Activated T-cell treated with anti-CD3 and anti-CD28 coated beads for 24 hours (primary cell): Measurements from ENCODE around the gene DNAH10.
"Not testable (repeated sequence)": the region's sequence is repeated elsewhere in the genome, so short reads cannot be mapped to it uniquely, and the experiment has no call there.

ENCODE experiments used
- DNase-seq: peaks from one replicate; pipeline ENCODE4 v3.0.0-alpha.2; 2020; ENCODE audit warnings: low read depth

DNAH10 gene

DNA sequence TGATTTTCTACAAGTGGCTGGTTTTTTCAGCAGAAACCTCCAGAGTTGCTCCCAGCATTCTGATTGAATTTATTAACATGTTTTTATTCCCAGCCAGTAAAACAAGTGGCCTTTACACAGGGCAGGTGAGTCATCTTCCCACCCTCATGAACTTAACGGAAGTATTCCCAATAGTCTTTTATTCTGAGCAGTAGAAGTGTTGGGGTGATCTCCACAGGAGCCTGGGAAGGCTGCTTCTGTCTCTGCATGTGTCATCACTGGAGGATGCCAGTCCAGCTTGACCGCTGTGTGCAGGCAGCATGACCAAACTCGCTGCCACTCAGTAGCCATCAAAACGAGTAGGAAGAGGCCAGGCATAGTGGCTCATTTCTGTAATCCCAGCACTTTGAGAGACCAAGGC lies 13.4 kb upstream of the DNAH10 start:
- no peak for DNase-seq

DNA sequence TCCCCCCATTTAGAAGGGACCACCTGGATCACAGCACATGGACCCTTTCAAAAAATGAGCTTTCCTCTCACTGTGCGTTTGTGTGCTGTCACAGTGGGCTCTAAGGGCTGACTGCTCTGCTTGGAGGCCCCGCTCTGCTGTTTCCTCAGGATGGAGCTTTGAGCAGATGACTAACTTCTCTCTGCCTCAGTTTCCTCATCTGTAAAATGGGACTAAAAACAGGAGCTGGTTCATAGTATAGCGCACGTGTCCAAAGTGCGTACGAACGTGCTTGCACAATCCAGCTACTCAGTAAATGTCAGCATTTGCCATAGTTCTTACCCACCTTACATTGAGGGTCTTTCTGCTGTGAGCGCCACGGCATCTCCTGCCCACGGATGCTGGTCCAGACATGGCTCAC lies 12.7 kb upstream of the DNAH10 start:
- DNase-seq = no peak

DNA sequence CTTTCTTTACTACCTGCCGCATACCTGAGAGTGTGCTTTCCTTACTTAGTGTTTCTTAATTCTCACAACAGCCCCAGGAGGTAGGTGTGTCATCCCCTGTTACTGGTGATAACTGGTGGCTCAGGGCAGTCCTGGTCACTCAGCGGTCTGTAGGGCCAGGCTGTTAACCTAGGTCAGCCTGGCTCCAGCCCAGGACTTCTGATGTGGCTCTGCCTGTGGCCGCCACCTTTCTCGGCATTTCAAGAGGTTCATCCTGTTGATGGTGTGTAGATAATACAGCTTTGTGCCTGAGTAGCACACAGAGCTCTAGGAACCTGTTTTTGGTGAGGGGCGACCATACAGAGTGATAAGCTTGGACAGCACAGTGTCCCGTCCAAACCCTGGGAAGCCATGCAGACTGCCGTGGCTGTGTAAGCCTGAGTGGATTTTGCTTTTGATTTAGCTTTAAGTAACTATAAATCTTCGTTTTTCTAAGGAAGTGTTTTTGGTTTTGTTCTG lies 11.9 kb upstream of the DNAH10 start:
- DNase-seq = no peak

DNA sequence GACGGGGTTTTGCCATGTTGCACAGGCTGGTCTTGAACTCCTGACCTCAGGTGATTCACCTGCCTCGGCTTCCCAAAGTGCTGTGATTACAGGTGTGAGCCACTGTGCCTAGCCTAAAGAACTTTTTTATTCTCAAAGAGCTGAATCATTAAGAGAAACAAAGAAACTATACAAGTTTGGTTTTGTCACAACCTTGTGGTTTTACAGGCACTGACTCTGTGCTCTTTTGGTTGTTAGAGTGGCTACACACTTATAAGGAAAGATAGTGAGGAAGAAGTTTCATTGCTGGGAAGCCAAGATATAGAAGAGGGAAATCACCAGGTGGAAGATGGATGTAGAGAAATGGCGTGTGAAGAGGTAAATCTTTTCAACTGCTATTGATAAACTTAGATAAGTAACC lies 10.1 kb upstream of the DNAH10 start:
- no peak for DNase-seq

DNA sequence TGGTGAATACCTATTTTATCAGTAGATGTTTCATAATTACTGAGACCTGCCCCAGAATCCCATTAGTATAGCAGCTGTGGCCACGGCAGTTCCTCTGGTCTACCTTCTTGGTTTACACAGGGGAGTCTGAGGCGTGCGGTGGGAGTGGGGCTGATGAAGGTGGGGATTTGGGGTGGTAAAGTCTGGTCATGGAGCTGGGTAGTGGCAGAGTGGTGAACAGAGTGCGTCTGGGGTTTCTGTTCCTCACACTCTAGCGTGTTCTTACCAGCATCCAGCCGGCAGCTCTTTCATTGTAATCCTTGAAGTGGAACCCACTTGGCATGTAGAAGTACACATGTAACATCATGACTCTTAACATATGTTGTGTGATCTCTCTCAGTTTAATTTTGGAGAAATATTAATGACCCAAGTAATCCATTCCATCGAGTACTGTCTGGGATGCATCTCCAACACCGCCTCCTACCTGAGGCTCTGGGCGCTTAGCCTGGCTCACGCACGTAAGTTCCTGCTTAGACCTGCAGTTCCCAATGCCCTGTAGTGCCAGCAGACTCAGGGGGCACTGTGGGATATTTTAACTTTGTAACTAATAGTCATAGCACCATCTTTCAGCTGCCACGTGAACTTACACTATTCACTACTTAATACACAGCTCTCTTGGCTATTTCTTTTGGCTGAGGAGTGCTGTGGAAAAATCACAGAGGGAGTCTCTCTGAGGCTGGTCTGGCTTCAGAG lies 7.9 kb upstream of the DNAH10 start:
- no peak for DNase-seq

DNA sequence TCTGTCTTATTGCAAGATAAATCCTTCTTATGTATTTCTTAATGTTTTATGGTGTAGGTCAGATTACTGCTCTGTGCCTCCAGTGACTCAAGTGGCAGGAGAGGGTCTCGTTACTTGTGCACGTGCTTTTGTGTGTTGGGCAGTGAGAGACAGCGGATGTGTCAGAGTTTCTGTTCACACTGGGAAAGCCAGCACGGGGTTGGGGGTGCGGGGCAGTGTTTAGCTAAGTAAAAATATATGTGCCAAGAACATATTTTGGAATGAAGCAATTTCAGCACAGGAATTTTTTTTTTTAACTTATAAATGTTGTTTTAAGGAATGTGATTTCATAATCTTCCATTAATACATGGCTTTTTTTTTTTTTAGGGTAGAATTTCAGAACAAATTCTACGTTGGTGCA lies 4.5 kb upstream of the DNAH10 start:
- no peak for DNase-seq

DNA sequence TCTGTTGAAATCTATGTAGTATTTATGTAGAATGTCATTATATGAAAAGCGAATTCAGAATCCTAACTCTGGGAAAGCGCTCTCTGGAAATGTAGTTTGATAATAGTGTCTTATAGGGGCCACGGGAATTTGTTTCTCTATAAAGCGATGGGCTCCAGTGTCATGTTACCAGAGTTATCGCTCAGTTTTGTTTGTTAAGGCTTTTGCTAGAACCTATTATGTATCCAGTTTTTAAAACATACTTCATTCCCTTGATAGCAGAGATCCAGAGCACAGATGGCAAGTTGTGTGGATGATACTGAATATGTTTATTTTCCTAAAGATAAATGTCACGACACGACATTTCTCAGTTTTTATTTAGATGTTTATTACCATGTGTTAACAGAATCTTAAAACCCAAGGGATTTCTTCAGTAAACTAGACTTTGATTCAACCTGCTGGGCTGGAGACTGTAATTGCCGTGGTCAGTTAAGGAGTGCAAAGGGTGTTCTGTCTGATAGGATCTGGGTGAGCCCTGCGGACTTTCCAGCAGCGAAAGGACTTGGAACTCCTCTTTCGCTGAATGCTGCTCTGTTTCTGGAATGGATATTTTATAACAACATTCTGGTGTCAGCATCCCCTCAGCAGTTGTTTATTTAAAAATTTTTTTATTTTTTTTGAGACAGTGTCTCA lies 1.7 kb upstream of the DNAH10 start:
- DNase-seq = no peak

DNA sequence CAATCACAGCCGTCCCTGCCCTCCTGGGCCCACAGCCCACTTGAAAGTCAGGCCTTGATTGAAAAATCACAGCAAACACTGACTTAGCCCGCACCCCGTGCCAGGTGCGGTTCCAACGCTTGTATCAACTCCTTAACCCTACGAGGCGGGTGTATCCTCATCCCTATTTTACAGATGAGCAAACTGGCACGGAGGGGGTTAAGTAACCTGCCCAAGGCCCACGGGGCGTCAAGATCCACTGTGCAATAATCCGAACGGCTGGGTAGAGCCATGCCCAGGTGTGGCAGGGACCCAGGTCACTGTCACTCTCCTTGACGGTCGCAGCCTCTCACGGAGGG lies 583 bp downstream of the DNAH10 start:
- DNase-seq = no peak

DNA sequence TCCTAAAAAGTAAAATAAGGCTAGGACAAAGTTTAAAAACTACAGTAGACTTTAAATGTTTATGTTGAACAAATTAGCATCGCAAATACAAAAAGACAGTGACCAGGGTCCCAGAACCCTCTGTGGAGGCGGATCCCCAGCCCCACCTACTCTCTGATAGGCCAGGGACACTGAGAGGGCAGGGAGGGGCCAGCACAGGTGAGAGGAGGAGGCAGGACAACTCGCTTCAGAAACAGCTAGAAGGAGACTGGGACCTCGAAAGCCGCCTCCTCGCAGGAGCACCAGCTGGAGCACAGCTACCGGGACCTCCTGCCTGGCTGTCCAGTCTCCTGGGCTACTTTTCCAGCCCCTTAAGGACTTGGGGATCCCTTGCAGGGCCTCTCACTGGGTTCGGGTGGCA lies 992 bp downstream of the DNAH10 start:
- no peak for DNase-seq

DNA sequence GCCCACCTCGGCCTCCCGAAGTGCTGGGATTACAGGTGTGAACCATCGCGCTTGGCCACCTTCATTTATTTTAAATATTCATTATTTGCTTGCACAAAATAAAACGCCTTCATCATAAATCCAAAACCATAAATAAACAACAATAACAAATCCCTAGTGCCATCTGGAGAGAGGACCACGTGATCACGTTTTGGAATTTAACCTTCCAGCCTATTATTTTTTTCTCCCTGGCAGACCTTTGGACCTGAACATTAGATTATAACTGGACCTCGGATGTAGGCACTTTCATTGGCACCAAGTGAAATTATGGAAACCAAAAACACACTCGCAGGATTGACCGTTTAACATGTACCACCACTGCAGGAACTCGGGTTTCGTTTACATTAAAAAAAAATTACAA lies 2.0 kb downstream of the DNAH10 start:
- no peak for DNase-seq

DNA sequence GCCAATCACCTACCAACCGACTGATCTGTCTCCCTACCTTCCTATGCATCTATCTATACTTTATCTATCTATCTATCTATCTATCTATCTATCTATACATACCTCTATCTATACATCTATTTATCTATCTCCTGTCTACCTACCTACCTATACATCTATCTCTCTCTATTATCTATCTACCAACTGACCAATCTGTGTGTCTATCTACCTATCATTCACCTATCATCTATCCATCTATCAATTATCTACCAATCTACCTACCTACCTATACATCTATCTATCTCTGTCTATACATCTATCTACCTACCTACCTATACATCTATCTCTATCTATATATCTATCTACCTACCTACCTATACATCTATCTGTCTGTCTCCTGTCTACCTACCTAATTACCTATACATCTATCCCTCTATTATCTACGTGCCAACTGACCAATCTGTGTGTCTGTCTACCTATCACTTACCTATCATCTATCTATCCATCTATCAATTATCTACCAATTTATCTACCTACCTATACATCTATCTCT lies 3.5 kb downstream of the DNAH10 start:
- DNase-seq = no peak

DNA sequence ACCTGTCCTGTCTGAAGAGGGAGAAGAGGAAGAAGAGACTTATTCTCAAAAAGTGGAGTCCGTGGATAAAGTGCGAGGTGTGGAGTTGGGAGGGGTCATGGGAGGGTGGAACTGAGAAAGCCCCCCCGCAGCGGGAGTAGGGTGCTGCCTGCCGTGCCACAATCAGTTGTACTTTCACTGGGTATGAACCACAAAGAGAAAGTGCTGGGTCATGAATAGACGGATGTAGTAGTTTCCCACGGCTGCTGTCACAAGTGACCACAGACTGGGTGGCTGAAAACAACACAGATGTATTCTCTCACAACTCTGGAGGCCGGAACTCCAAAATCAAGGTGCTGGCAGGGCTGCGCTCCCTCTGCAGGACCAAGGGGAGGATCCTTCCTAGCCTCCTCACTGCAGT lies 5.5 kb downstream of the DNAH10 start:
- no peak for DNase-seq

DNA sequence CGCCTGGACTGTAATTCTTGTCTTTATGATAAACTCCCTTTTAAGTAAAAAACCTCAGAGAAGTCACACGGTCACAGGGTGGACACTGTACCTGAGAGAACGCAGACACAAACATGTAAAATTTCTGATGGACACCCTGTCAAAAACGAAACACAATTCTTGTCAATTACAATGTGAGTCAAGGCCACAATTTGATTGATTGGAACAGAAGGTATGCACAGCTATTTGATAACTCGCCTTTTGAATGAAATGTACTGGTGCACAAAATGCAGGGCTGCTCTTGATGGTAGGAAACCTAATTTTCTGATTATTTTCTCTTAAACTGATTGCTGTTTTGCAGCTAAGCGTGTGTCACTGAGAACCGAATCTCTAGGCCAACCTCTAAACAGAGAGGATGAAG lies 9.2 kb downstream of the DNAH10 start:
- no peak for DNase-seq

DNA sequence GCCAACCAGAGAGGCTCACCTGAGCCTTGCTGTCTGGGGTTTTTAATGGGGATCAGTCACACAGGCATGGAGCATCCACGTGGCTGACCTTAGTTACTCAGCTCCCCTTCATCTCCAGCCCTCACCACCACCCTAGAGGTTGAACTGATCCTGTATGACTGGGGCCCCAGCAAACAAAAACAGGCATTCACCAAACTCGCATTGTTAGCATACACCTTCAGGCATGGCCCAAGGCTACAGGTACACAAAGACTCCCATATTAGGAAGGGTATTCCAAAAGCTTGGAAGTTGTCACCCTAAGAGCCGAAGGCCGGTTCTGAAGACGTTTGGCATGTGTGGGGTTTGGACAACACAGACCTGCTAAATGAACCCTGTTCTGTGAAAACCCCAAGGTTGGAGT lies 10.0 kb downstream of the DNAH10 start:
- no peak for DNase-seq

DNA sequence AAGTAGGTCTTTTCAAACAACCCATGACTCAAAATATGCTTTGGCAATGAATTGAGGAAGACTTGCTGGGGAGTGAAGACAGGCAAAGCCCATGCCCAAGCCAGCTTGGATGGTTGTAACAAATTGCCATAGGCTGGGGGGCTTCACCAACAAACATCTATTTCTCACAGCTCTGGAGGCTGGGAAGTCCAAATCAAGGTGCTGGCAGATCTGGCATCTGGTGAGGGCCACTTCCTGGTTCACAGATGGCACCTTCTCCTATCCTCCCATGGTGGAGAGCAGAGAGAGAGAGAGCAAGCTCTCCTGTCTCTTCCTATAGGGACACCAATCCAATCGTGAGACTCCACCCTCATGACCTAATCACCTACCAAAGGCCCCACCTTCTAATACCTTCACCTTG lies 11.3 kb downstream of the DNAH10 start:
- DNase-seq = no peak

DNA sequence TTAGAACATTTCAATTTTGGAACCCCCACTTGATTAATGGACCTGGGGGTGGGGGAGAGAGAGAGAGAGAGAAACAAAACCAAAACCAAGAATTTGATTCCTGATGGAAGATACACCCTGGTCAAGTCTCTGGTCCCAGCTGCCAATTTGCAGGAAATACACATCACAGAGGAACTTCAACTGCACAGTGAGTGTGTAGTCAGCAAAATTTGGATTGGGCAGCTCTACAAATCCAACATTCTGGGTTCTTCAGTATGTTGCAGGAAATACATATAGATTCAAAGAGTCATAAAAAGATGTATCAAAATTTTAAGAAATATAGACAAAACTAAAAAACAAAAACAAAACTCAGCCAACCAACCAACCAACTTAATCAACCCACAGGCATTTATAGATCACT lies 17.4 kb downstream of the DNAH10 start:
- no peak for DNase-seq

DNA sequence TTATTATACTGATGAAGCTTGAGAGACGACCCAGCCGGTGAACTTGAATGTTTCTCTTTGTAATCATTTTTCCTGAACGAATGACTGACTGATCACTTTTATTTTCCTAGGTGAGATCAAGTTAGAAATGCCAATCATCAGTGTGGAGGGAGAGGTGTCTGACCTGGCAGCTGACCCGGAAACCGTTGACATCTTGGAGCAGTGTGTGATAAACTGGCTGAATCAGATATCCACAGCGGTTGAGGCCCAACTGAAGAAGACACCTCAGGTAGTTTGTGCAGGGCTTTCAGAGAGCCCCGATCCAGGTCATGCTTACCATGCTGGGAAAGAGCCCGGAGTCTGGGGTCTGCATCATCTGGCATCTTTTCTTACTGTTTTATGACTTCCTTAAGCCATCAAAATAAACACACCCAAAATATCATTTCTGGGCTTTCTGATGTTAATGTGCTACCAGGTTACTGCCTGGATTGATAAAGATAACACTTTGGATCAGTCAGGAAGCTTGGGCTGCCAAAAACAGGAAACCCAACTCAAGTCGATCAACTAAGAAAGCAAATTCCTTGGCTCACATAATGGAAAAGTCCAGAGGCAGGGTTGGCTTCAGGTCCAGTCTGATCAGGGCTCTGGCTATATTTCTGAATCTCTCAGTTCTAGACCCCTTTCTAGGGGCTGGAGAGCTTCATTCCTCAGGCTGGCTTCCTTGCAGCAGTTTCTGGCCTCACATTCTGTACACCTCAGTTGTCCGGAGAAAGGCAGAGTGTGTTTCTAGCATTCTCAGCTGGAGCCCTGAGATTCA lies 21.1 kb downstream of the DNAH10 start:
- DNase-seq = no peak

DNA sequence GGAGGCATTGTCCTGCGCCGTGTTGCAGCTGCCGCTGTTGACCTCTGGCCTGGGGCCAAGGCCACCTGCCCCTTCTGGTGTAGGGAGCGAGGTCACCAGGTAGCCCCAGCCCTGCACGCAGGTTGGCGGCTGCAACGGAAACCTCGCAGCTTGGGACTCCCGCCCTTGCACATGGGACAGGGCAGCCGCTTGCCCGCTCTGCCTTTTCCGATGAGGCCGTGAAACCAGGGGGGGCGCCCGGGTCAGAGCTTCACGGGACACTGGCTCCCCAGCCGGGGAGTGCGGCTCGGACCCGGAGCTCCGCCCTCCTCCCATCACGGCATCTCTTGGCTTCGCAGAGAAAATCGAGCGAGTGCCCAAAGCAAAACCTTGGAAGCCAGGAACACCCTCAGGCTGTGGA lies 25.4 kb downstream of the DNAH10 start:
- DNase-seq = no peak

DNA sequence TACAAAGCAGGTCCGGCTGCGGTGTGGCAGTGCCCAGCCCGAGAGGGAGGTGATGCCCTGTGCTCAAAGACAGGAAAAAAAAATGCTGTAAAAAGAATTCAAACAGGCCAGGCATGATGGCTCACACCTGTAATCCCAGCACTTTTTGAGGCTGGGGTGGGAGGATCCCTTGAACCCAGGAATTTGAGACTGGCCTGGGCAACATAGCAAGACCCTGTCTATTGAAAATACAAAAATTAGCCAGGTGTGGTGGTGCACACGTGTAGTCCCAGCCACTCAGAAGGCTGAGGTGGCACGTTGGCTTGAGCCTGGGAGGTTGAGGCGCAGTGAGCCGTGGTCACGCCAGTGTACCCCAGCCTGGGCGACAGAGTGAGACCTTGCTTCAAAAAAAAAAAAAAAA lies 26.4 kb downstream of the DNAH10 start:
- no peak for DNase-seq

DNA sequence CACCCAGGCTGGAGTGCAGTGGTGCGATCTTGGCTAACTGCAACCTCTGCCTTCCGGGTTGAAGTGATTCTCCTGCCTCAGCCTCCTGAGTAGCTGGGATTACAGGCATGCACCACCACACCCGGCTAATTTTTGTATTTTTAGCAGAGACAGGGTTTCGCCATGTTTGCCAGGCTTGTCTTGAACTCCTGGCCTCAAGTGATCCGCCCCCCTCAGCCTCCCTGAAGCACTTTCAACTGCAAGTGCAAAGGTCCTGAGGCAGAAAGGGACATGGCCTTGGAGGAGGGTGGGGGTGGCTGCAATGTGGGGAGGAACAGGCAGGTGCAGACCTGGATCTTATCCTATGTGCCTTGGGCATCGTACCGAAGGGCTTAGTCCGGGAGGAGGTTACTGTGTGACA lies 27.3 kb downstream of the DNAH10 start:
- DNase-seq = not testable (repeated sequence)

DNA sequence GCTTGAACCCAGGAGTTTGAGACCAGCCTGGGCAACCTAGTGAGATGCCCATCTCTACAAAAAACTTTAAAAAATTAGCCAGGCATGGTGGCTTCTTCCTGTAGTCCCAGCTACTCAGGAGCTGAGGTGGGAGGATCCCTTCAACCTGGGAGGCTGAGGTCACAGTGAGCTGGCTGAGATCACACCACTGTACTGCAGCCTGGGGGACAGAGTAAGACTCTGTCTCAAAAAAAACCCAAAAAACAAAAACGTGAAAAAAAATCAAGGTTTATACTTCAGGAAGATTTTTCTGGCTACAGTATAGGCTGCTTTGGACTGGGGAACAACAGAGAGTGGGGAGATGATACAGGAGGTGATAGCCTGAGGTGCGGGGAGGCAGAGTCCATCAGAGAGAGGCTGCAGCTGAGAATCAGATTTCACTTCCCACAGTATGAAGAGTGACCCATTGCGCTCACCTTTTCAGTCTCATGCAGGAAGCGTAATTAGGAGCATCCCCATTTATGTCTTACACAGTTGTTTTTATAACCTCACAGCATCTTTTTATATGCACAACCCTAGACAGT lies 28.9 kb downstream of the DNAH10 start:
- no peak for DNase-seq

DNA sequence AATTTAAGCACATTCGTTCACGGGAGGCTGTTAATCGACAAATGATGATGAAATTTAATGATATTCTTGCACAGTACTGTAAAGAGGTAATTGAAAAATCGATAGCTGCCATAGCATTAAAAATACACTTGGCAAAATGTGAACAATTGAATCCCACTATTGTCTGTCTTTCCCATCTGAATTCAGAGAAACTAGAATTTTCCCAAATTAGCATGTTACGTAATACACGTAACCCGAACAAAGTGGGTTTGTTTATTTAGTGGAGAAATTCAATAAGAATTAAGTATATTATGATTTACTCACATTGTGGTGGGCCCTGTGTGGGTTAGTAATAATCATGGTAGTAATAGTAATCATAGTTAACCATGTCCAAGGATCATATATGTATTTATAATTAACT lies 31.9 kb downstream of the DNAH10 start:
- DNase-seq = no peak

DNA sequence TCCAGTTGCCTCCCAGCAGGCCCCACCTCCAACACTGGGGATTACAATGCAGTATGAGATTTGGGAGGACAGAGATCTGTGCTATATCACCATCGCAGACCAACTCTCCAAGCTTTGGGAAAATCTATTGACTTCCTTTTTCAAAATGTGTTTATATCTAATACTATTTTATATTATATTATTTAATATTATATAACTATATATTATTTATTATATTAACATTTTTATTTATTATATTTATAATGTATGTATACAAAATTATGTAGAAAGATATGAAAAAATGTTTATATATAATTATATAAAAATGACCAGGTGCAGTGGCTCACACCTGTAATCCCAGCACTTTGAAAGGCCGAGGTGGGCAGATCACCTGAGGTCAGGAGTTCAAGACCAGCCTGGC lies 36.4 kb downstream of the DNAH10 start:
- no peak for DNase-seq
